Fibroblast of skin of scalp (primary cell): ENCODE measurements around the gene WDFY4.

Source experiments
- DNase-seq: peaks from one replicate; pipeline ENCODE4 v3.0.0-alpha.2; 2013

The WDFY4 gene

GRCh38 chr10:48774416-48775205, 89.9 kb downstream of the WDFY4 start:
- no peak for DNase-seq

- DNase-seq, result no peak
Observed at GRCh38 chr10:48775206-48775517, 90.5 kb downstream of the WDFY4 start.

GRCh38 chr10:48776005-48776522, 91.4 kb downstream of the WDFY4 start:
- no peak for DNase-seq

GRCh38 chr10:48776528-48776927, 91.9 kb downstream of the WDFY4 start:
- DNase-seq, result no peak

- DNase-seq, result no peak
Observed at GRCh38 chr10:48777110-48777509, 92.4 kb downstream of the WDFY4 start.

GRCh38 chr10:48778193-48778857, 93.7 kb downstream of the WDFY4 start:
- no peak for DNase-seq

GRCh38 chr10:48779077-48779476, 94.4 kb downstream of the WDFY4 start:
- DNase-seq, result no peak

- DNase-seq, result no peak
Observed at GRCh38 chr10:48779546-48780152, 95.0 kb downstream of the WDFY4 start.

- no peak for DNase-seq
Observed at GRCh38 chr10:48780341-48780740, 95.7 kb downstream of the WDFY4 start.

GRCh38 chr10:48782386-48782785, 97.7 kb downstream of the WDFY4 start:
- DNase-seq, result no peak

- DNase-seq, result no peak
Observed at GRCh38 chr10:48784031-48784430, 99.4 kb downstream of the WDFY4 start.

- DNase-seq, result no peak
Observed at GRCh38 chr10:48785796-48786195, 101.1 kb downstream of the WDFY4 start.

- DNase-seq, result no peak
Observed at GRCh38 chr10:48786606-48787282, 102.1 kb downstream of the WDFY4 start.

- DNase-seq, result no peak
Observed at GRCh38 chr10:48788554-48788953, 103.9 kb downstream of the WDFY4 start.

- DNase-seq, result no peak
Observed at GRCh38 chr10:48789486-48790456, 105.1 kb downstream of the WDFY4 start.

- DNase-seq, result no peak
Observed at GRCh38 chr10:48790457-48791044, 105.9 kb downstream of the WDFY4 start.

- no peak for DNase-seq
Observed at GRCh38 chr10:48791267-48791928, 106.7 kb downstream of the WDFY4 start.

GRCh38 chr10:48792121-48792520, 107.4 kb downstream of the WDFY4 start:
- DNase-seq, result no peak

- peak; percentile 63 for DNase-seq
Observed at GRCh38 chr10:48792687-48793096, 108.0 kb downstream of the WDFY4 start.

GRCh38 chr10:48794074-48794473, 109.4 kb downstream of the WDFY4 start:
- no peak for DNase-seq

- no peak for DNase-seq
Observed at GRCh38 chr10:48796713-48797245, 112.1 kb downstream of the WDFY4 start.
